Measurements from ENCODE around the gene ILF3.
"Not testable (repeated sequence)": the region's sequence is repeated elsewhere in the genome, so short reads cannot be mapped to it uniquely, and the experiment has no call there.

The ILF3 gene

GRCh38 chr19:10642473-10643171, 11.5 kb upstream of the ILF3 start:
- no peak for DNase-seq (ENCODE audit: extremely low read depth in 1 of 2, low read depth in 1 of 2)

GRCh38 chr19:10643172-10643967, 10.8 kb upstream of the ILF3 start:
- DNase-seq (ENCODE audit: extremely low read depth in 1 of 2, low read depth in 1 of 2): no peak

- DNase-seq (ENCODE audit: extremely low read depth in 1 of 2, low read depth in 1 of 2): no peak
Observed at GRCh38 chr19:10643968-10644259, 10.2 kb upstream of the ILF3 start.

- peak; percentile 69 to 83 for DNase-seq (ENCODE audit: extremely low read depth in 1 of 2, low read depth in 1 of 2)
Observed at GRCh38 chr19:10644260-10645007, 9.7 kb upstream of the ILF3 start.

GRCh38 chr19:10646456-10647159, 7.5 kb upstream of the ILF3 start:
- no peak for DNase-seq (ENCODE audit: extremely low read depth in 1 of 2, low read depth in 1 of 2)

GRCh38 chr19:10648360-10648759, 5.8 kb upstream of the ILF3 start:
- no peak for DNase-seq (ENCODE audit: extremely low read depth in 1 of 2, low read depth in 1 of 2)

GRCh38 chr19:10651851-10652250, 2.3 kb upstream of the ILF3 start:
- no peak for DNase-seq (ENCODE audit: extremely low read depth in 1 of 2, low read depth in 1 of 2)

GRCh38 chr19:10653482-10653731, 739 bp upstream of the ILF3 start:
- DNase-seq (ENCODE audit: extremely low read depth in 1 of 2, low read depth in 1 of 2): no peak

GRCh38 chr19:10654610-10655456, 687 bp downstream of the ILF3 start:
- peak in 1 of 2 donors; percentile 48 for DNase-seq (ENCODE audit: extremely low read depth in 1 of 2, low read depth in 1 of 2)

GRCh38 chr19:10655457-10656312, 1.5 kb downstream of the ILF3 start:
- no peak for DNase-seq (ENCODE audit: extremely low read depth in 1 of 2, low read depth in 1 of 2)

- no peak for DNase-seq (ENCODE audit: extremely low read depth in 1 of 2, low read depth in 1 of 2)
Observed at GRCh38 chr19:10660346-10660745, 6.2 kb downstream of the ILF3 start.

- DNase-seq (ENCODE audit: extremely low read depth in 1 of 2, low read depth in 1 of 2): no peak
Observed at GRCh38 chr19:10661946-10662345, 7.8 kb downstream of the ILF3 start.

GRCh38 chr19:10662384-10663251, 8.5 kb downstream of the ILF3 start:
- DNase-seq (ENCODE audit: extremely low read depth in 1 of 2, low read depth in 1 of 2): no peak

- DNase-seq (ENCODE audit: extremely low read depth in 1 of 2, low read depth in 1 of 2): not testable (repeated sequence)
Observed at GRCh38 chr19:10663252-10663563, 9.1 kb downstream of the ILF3 start.

GRCh38 chr19:10667867-10668266, 13.7 kb downstream of the ILF3 start:
- DNase-seq (ENCODE audit: extremely low read depth in 1 of 2, low read depth in 1 of 2): no peak

- DNase-seq (ENCODE audit: extremely low read depth in 1 of 2, low read depth in 1 of 2): no peak
Observed at GRCh38 chr19:10669246-10669645, 15.1 kb downstream of the ILF3 start.

GRCh38 chr19:10670182-10670581, 16.0 kb downstream of the ILF3 start:
- DNase-seq (ENCODE audit: extremely low read depth in 1 of 2, low read depth in 1 of 2): no peak

GRCh38 chr19:10670876-10671804, 17.0 kb downstream of the ILF3 start:
- DNase-seq (ENCODE audit: extremely low read depth in 1 of 2, low read depth in 1 of 2): no peak

Data from activated CD8-positive, alpha-beta memory T cell treated with anti-CD3 and anti-CD28 coated beads for 1 hour (primary cell).